Natural killer cell treated with Interleukin-12 subunit alpha and Interleukin-12 subunit beta and Interleukin-15 and Interleukin-18, amount 100 ng/mL, for 72 hours (primary cell): ENCODE results near the gene UHRF1. TPM values are rescaled to one million over a fixed set of nuclear protein-coding genes. Genes with fewer than 3 reads are reported as not detected.

Experiments used
- ATAC-seq, 2 donors: fragments of 150-1000 bp; cut with Tn5 transposase in 1 of 2; sonication (Bioruptor Pico), chemical (Tn5 transposase) in 1 of 2; 2 replicates each; pipeline ENCODE4 v1.10.0; 2021
- DNase-seq: peaks from one replicate; pipeline ENCODE4 v3.0.0; 2022; ENCODE audit warnings: low spot score
- H3K27ac Mint-ChIP-seq, 2 donors: 1 replicate in 1 of 2; 2 replicates in 1 of 2; pipeline ENCODE4 v1.8.0; 2022; ENCODE audit warnings: mixed read lengths in 2 of 2, mild to moderate bottlenecking in 1 of 2, moderate library complexity in 1 of 2
- H3K27me3 Mint-ChIP-seq, 2 donors: 1 replicate in 1 of 2; 2 replicates in 1 of 2; pipeline ENCODE4 v1.8.0; 2022; ENCODE audit warnings: mixed read lengths in 2 of 2
- H3K36me3 Mint-ChIP-seq: one replicate; pipeline ENCODE4 v1.8.0; 2022; ENCODE audit warnings: mixed read lengths
- H3K4me1 Mint-ChIP-seq, 2 donors: 1 replicate in 1 of 2; 2 replicates in 1 of 2; pipeline ENCODE4 v1.8.0; 2022; ENCODE audit warnings: low read depth in 2 of 2, mixed read lengths in 2 of 2, mild to moderate bottlenecking in 1 of 2
- H3K4me3 Mint-ChIP-seq: one replicate; pipeline ENCODE4 v1.8.0; 2022; ENCODE audit warnings: mixed read lengths
- H3K9me3 Mint-ChIP-seq: 2 replicates; pipeline ENCODE4 v1.8.0; 2022; ENCODE audit warnings: mixed read lengths
- total RNA-seq, 2 donors: library from RNA; stranded (reverse); gene quantifications; one replicate each; pipeline ENCODE4 v1.2.3, GENCODE V29; 2022

The UHRF1 gene
- total RNA-seq, 2 donors from 2014 or later, result 75.5 to 201 TPM

DNA sequence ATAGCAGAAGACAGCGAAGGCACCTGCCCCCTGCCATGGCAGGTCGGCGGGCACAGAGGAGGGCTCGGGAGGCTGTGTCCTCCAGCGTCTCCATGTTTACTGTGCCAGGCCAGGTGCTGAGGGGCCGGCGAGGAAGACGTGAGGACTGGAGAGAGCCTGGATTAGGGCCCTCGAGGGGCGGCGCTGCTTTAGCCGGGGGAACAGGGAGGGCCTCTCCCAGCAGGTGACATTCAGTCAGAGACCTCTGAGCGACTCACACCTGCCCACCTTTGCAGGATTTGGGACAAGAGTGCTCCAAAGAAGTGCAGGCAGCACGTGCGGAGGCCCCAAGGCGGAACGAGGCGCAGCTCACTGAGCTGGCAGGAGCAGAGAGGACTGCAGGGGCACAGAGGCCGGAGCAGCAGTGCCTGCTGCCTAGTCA lies 77.2 kb downstream of the UHRF1 start:
- no peak overlapping the region for H3K27ac Mint-ChIP-seq
- H3K4me1 Mint-ChIP-seq, result peaks cover 23 to 40% of the 10 kb centered on the region in 2 donors
- no peaks in the 10 kb centered on the region for H3K9me3 Mint-ChIP-seq
- H3K4me3 Mint-ChIP-seq, result no peak overlapping the region
- no peaks in the 10 kb centered on the region for H3K27me3 Mint-ChIP-seq
- H3K36me3 Mint-ChIP-seq, result no peaks in the 10 kb centered on the region
- ATAC-seq, result no peak
- peak; percentile 54 for DNase-seq

- ATAC-seq (no peak), DNase-seq (no peak)
- Mint-ChIP-seq H3K27ac (peak overlapping the region in 1 of 2 donors; percentile 53), H3K36me3 (no peaks in the 10 kb centered on the region), H3K4me1 (peaks cover 23 to 44% of the 10 kb centered on the region in 2 donors), H3K4me3 (peak overlapping the region; percentile 38), H3K9me3 (no peaks in the 10 kb centered on the region), H3K27me3 (no peaks in the 10 kb centered on the region)
Measured at GRCh38 chr19:4987256-4987655, 78.0 kb downstream of the UHRF1 start.

DNA sequence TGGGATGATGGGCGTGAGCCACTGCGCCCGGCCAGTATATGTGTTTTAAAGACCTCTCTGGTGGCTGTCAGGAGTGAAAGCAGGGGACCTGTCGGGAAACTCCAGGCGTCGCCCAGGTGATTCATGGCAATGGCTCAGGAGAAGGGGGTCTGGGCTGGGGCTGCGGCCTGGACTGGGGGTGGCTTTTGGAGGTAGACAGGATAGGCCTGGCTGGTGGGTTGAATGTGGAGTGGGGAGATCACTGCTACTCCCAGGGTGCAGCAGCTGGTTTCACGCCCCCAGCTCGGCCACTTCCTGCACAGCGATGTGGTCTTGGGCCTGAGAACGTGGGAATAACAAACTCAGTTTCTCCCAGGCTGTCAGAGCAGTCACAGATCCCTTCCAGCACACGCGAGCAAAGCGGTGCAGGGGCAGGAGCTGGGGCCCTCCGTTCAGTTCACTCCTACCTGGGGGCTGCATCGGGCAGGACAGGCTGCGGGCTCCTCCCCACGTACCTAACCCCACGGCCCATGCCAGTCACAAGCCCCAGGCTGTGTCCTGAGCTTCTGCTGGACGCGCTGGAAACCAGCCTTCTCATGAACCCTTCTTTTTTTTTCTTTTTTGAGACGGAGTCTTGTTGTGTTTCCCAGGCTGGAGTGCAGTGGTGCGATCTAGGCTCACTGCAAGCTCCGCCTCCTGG lies 78.5 kb downstream of the UHRF1 start:
- Mint-ChIP-seq H3K27ac (peak overlapping the region in 1 of 2 donors; percentile 53), H3K4me3 (peak overlapping the region; percentile 38), H3K4me1 (peaks cover 29 to 42% of the 10 kb centered on the region in 2 donors), H3K27me3 (no peaks in the 10 kb centered on the region), H3K9me3 (no peaks in the 10 kb centered on the region), H3K36me3 (no peaks in the 10 kb centered on the region)
- DNase-seq, result no peak
- ATAC-seq, result no peak

- H3K9me3 Mint-ChIP-seq, result no peaks in the 10 kb centered on the region
- no peak for ATAC-seq
- no peak for DNase-seq
- H3K27me3 Mint-ChIP-seq, result no peaks in the 10 kb centered on the region
- no peak overlapping the region for H3K27ac Mint-ChIP-seq
- H3K4me1 Mint-ChIP-seq, result peaks cover 30 to 45% of the 10 kb centered on the region in 2 donors
- no peaks in the 10 kb centered on the region for H3K36me3 Mint-ChIP-seq
- H3K4me3 Mint-ChIP-seq, result no peak overlapping the region
Measured at GRCh38 chr19:4988770-4989251, 79.5 kb downstream of the UHRF1 start.

GRCh38 chr19:4990306-4990705 lies 81.0 kb downstream of the UHRF1 start:
- peaks cover 28 to 50% of the 10 kb centered on the region in 2 donors for H3K4me1 Mint-ChIP-seq
- no peaks in the 10 kb centered on the region for H3K9me3 Mint-ChIP-seq
- H3K27ac Mint-ChIP-seq, result no peak overlapping the region

DNA sequence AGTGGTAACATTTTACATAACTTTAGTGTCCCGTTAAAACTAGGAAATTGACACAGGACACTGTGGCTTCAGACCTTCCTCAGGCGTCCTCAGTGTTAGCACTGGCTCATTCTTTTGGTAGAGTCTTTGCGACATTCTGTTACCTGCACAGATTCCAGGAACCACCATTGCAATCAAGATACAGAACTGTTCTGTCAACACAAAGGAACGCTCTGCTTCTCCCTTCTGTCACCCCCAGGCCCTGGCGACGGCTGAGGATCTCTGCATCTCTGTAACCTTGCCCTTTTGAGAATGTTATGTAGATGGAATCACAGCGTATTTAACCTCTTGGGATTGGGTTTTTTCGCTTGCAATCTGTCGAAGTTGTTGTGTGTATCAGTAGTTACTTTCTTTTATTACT lies 82.2 kb downstream of the UHRF1 start:
- H3K27ac Mint-ChIP-seq, result no peak overlapping the region
- no peaks in the 10 kb centered on the region for H3K36me3 Mint-ChIP-seq
- H3K4me1 Mint-ChIP-seq, result peaks cover 26 to 45% of the 10 kb centered on the region in 2 donors
- no peaks in the 10 kb centered on the region for H3K27me3 Mint-ChIP-seq
- H3K9me3 Mint-ChIP-seq, result no peaks in the 10 kb centered on the region
- ATAC-seq, result no peak
- DNase-seq, result no peak
- H3K4me3 Mint-ChIP-seq, result no peak overlapping the region

More at GRCh38 chr19:4990306-4990705, 81.0 kb downstream of the UHRF1 start:
- ATAC-seq (no peak), DNase-seq (no peak)
- H3K4me3 Mint-ChIP-seq, result no peak overlapping the region
- H3K27me3 Mint-ChIP-seq, result no peaks in the 10 kb centered on the region
- H3K36me3 Mint-ChIP-seq, result no peaks in the 10 kb centered on the region

GRCh38 chr19:4991996-4992698 lies 82.8 kb downstream of the UHRF1 start:
- Mint-ChIP-seq H3K9me3 (no peaks in the 10 kb centered on the region), H3K27ac (no peak overlapping the region), H3K27me3 (no peaks in the 10 kb centered on the region), H3K4me3 (no peak overlapping the region), H3K36me3 (no peaks in the 10 kb centered on the region), H3K4me1 (peaks cover 24 to 44% of the 10 kb centered on the region in 2 donors)
- no peak for ATAC-seq
- DNase-seq, result no peak

- H3K4me1 Mint-ChIP-seq, result peaks cover 17 to 36% of the 10 kb centered on the region in 2 donors
- H3K36me3 Mint-ChIP-seq, result no peaks in the 10 kb centered on the region
- no peaks in the 10 kb centered on the region for H3K9me3 Mint-ChIP-seq
- no peak overlapping the region for H3K4me3 Mint-ChIP-seq
- no peak overlapping the region for H3K27ac Mint-ChIP-seq
- no peaks in the 10 kb centered on the region for H3K27me3 Mint-ChIP-seq
- DNase-seq, result no peak
- ATAC-seq, result no peak
Measured at GRCh38 chr19:4993683-4994082, 84.4 kb downstream of the UHRF1 start.

GRCh38 chr19:4996701-4997100 lies 87.4 kb downstream of the UHRF1 start:
- H3K36me3 Mint-ChIP-seq, result no peaks in the 10 kb centered on the region
- DNase-seq, result no peak
- H3K4me1 Mint-ChIP-seq, result peaks cover 18 to 23% of the 10 kb centered on the region in 2 donors
- H3K27ac Mint-ChIP-seq, result no peak overlapping the region
- no peaks in the 10 kb centered on the region for H3K9me3 Mint-ChIP-seq
- ATAC-seq, result no peak
- no peak overlapping the region for H3K4me3 Mint-ChIP-seq
- no peaks in the 10 kb centered on the region for H3K27me3 Mint-ChIP-seq

- Mint-ChIP-seq H3K9me3 (no peaks in the 10 kb centered on the region), H3K4me3 (no peak overlapping the region), H3K27me3 (no peaks in the 10 kb centered on the region), H3K27ac (no peak overlapping the region), H3K4me1 (peaks cover 18 to 23% of the 10 kb centered on the region in 2 donors), H3K36me3 (no peaks in the 10 kb centered on the region)
- no peak for DNase-seq
- ATAC-seq, result no peak
Measured at GRCh38 chr19:4997297-4997696, 88.0 kb downstream of the UHRF1 start.

GRCh38 chr19:5000120-5000611 lies 90.9 kb downstream of the UHRF1 start:
- Mint-ChIP-seq H3K4me3 (no peak overlapping the region), H3K27me3 (no peaks in the 10 kb centered on the region), H3K36me3 (no peaks in the 10 kb centered on the region), H3K4me1 (peaks cover 11 to 17% of the 10 kb centered on the region in 2 donors), H3K27ac (no peak overlapping the region), H3K9me3 (no peaks in the 10 kb centered on the region)
- DNase-seq (no peak), ATAC-seq (no peak)

- H3K9me3 Mint-ChIP-seq, result no peaks in the 10 kb centered on the region
- DNase-seq (no peak), ATAC-seq (no peak)
- no peak overlapping the region for H3K4me3 Mint-ChIP-seq
- peaks cover 11 to 19% of the 10 kb centered on the region in 2 donors for H3K4me1 Mint-ChIP-seq
- H3K27ac Mint-ChIP-seq, result no peak overlapping the region
- no peaks in the 10 kb centered on the region for H3K27me3 Mint-ChIP-seq
- H3K36me3 Mint-ChIP-seq, result no peaks in the 10 kb centered on the region
Measured at GRCh38 chr19:5001615-5002014, 92.3 kb downstream of the UHRF1 start.

GRCh38 chr19:5002143-5002542 lies 92.8 kb downstream of the UHRF1 start:
- Mint-ChIP-seq H3K9me3 (no peaks in the 10 kb centered on the region), H3K27me3 (no peaks in the 10 kb centered on the region), H3K4me1 (peaks cover 13 to 18% of the 10 kb centered on the region in 2 donors), H3K27ac (no peak overlapping the region), H3K36me3 (no peaks in the 10 kb centered on the region), H3K4me3 (no peak overlapping the region)
- no peak for ATAC-seq
- DNase-seq, result no peak

GRCh38 chr19:5003781-5004180 lies 94.5 kb downstream of the UHRF1 start:
- H3K4me3 Mint-ChIP-seq, result no peak overlapping the region
- ATAC-seq (no peak), DNase-seq (no peak)
- no peaks in the 10 kb centered on the region for H3K27me3 Mint-ChIP-seq
- H3K9me3 Mint-ChIP-seq, result no peaks in the 10 kb centered on the region
- H3K4me1 Mint-ChIP-seq, result peaks cover 18% of the 10 kb centered on the region in 2 donors
- no peaks in the 10 kb centered on the region for H3K36me3 Mint-ChIP-seq
- peak overlapping the region in 1 of 2 donors; percentile 54 for H3K27ac Mint-ChIP-seq
